Liver (tissue), 3 donors: ENCODE data around the gene MAPT.

Source experiments
- ATF3 ChIP-seq: IDR thresholded peaks from 2 replicates; pipeline ENCODE4 v1.6.1; 2016; ENCODE audit warnings: antibody characterized with exemption
- EGR1 ChIP-seq, 2 donors: IDR thresholded peaks; 2 replicates each; pipeline ENCODE4 v1.6.1; 2016 to 2018; ENCODE audit warnings: antibody characterized with exemption in 2 of 2, low read depth in 2 of 2
- FOXA1 ChIP-seq: IDR thresholded peaks from 2 replicates; pipeline ENCODE4 v1.6.1; 2016; ENCODE audit warnings: antibody characterized with exemption
- JUND ChIP-seq, 2 donors: IDR thresholded peaks; 2 replicates each; pipeline ENCODE4 v1.6.1; 2016; ENCODE audit warnings: antibody characterized with exemption in 2 of 2
- MAX ChIP-seq: IDR thresholded peaks from 2 replicates; pipeline ENCODE4 v1.6.1; 2016; ENCODE audit warnings: antibody characterized with exemption
- RAD21 ChIP-seq, 2 donors: IDR thresholded peaks; 2 replicates each; pipeline ENCODE4 v1.6.1; 2016; ENCODE audit warnings: antibody characterized with exemption in 2 of 2, mild to moderate bottlenecking in 2 of 2
- SP1 ChIP-seq: IDR thresholded peaks from 2 replicates; pipeline ENCODE4 v1.6.1; 2018; ENCODE audit warnings: antibody characterized with exemption, mild to moderate bottlenecking
- TAF1 ChIP-seq: conservative IDR thresholded peaks from 2 replicates; pipeline ENCODE4 v1.6.1; 2016; ENCODE audit warnings: antibody characterized with exemption, mild to moderate bottlenecking
- YY1 ChIP-seq: IDR thresholded peaks from 2 replicates; pipeline ENCODE4 v1.6.1; 2016; ENCODE audit warnings: antibody characterized with exemption, mild to moderate bottlenecking
- ZBTB33 ChIP-seq: IDR thresholded peaks from 2 replicates; pipeline ENCODE4 v1.6.1; 2016; ENCODE audit warnings: antibody characterized with exemption
- TF ChIP-seq, protein P1 (sequence below): fragments of 150-350 bp; IDR thresholded peaks from 2 replicates; pipeline ENCODE4 v1.5.1; 2017; ENCODE audit warnings: improper control_type of control experiment, low read depth, low read length; ENCODE audit not compliant: missing input control
- TF ChIP-seq, protein P2 (sequence below): IDR thresholded peaks from 2 replicates; pipeline ENCODE4 v1.6.1; 2016; ENCODE audit warnings: antibody characterized with exemption, mild to moderate bottlenecking
- donor health status: healthy.
- donor health status: healthy.

- TF ChIP-seq TAF1 = no peak
- TF ChIP-seq, protein P1, sequence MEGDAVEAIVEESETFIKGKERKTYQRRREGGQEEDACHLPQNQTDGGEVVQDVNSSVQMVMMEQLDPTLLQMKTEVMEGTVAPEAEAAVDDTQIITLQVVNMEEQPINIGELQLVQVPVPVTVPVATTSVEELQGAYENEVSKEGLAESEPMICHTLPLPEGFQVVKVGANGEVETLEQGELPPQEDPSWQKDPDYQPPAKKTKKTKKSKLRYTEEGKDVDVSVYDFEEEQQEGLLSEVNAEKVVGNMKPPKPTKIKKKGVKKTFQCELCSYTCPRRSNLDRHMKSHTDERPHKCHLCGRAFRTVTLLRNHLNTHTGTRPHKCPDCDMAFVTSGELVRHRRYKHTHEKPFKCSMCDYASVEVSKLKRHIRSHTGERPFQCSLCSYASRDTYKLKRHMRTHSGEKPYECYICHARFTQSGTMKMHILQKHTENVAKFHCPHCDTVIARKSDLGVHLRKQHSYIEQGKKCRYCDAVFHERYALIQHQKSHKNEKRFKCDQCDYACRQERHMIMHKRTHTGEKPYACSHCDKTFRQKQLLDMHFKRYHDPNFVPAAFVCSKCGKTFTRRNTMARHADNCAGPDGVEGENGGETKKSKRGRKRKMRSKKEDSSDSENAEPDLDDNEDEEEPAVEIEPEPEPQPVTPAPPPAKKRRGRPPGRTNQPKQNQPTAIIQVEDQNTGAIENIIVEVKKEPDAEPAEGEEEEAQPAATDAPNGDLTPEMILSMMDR = no peak
- no peak for TF ChIP-seq FOXA1
- TF ChIP-seq SP1 = no peak
- no peak for TF ChIP-seq EGR1 (IDR thresholded peaks at IDR 0.05; ENCODE audit: low read depth in 2 of 2)
- no peak for TF ChIP-seq MAX
- no peak for TF ChIP-seq JUND (IDR thresholded peaks at IDR 0.05)
- TF ChIP-seq YY1 = no peak
- TF ChIP-seq ATF3 = no peak
- TF ChIP-seq ZBTB33 = no peak
- TF ChIP-seq, protein P2, sequence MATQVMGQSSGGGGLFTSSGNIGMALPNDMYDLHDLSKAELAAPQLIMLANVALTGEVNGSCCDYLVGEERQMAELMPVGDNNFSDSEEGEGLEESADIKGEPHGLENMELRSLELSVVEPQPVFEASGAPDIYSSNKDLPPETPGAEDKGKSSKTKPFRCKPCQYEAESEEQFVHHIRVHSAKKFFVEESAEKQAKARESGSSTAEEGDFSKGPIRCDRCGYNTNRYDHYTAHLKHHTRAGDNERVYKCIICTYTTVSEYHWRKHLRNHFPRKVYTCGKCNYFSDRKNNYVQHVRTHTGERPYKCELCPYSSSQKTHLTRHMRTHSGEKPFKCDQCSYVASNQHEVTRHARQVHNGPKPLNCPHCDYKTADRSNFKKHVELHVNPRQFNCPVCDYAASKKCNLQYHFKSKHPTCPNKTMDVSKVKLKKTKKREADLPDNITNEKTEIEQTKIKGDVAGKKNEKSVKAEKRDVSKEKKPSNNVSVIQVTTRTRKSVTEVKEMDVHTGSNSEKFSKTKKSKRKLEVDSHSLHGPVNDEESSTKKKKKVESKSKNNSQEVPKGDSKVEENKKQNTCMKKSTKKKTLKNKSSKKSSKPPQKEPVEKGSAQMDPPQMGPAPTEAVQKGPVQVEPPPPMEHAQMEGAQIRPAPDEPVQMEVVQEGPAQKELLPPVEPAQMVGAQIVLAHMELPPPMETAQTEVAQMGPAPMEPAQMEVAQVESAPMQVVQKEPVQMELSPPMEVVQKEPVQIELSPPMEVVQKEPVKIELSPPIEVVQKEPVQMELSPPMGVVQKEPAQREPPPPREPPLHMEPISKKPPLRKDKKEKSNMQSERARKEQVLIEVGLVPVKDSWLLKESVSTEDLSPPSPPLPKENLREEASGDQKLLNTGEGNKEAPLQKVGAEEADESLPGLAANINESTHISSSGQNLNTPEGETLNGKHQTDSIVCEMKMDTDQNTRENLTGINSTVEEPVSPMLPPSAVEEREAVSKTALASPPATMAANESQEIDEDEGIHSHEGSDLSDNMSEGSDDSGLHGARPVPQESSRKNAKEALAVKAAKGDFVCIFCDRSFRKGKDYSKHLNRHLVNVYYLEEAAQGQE = no peak
- no peak for TF ChIP-seq RAD21 (IDR thresholded peaks at IDR 0.05)
These were observed 43.9 kb upstream of the MAPT start for GRCh38 chr17:45850468-45850867.
